Measurements from ENCODE around the gene UTP14C.

The UTP14C gene, protein sequence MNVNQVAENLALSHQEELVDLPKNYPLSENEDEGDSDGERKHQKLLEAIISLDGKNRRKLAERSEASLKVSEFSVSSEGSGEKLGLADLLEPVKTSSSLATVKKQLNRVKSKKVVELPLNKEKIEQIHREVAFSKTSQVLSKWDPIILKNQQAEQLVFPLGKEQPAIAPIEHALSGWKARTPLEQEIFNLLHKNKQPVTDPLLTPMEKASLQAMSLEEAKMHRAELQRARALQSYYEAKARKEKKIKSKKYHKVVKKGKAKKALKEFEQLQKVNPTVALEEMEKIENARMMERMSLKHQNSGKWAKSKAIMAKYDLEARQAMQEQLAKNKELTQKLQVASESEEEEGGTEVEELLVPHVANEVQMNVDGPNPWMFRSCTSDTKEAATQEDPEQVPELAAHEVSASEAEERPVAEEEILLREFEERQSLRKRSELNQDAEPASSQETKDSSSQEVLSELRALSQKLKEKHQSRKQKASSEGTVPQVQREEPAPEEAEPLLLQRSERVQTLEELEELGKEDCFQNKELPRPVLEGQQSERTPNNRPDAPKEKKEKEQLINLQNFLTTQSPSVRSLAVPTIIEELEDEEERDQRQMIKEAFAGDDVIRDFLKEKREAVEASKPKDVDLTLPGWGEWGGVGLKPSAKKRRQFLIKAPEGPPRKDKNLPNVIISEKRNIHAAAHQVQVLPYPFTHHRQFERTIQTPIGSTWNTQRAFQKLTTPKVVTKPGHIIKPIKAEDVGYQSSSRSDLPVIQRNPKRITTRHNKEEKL

DNA sequence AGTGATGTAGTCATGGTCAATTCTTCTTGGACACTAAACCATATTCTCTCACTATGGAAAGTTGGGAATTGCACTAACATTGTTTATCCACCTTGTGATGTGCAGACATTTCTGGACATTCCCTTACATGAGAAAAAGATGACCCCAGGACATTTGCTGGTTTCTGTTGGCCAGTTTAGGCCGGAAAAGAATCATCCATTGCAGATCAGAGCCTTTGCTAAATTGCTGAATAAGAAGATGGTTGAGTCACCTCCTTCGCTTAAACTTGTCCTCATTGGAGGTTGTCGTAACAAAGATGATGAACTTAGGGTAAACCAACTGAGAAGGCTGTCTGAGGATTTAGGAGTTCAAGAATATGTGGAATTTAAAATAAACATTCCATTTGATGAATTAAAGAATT, at the start of gene UTP14C:
UTP14C (plus strand) TSS at position 211 of the 400 bp plus-strand sequence. CDS start 4,114 bp downstream, outside the sequence.
- DNase-seq (ENCODE audit: insufficient read length, low spot score) = no peak
- FAIRE-seq = no peak
- TF ChIP-seq CTCF (IDR thresholded peaks at IDR 0.05; ENCODE audit: insufficient read depth, missing control alignments) = no peak

DNA sequence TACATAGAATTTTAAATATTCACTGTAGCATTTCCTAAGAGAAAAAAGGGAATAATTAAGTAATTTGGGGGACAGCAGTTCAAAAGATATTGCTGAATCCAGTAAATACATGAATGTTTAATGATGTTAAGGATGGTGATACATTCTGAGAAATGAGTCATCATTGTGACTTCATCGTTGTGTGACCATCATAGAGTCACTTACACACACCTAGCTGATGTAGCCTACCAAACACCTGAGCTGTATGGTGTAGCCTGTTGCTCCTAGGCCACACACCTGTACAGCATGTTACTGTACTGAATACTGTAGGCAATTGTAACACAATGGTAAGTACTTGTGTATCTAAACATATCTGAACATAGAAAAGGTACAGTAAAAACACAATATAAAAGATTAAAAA, 48.1 kb upstream of the UTP14C start:
- DNase-seq (ENCODE audit: insufficient read length, low spot score) (no peak), FAIRE-seq (no peak)
- no peak for TF ChIP-seq CTCF (IDR thresholded peaks at IDR 0.05; ENCODE audit: insufficient read depth, missing control alignments)

- DNase-seq (ENCODE audit: insufficient read length, low spot score) = no peak
- no peak for FAIRE-seq
Measured at GRCh38 chr13:51976890-51977289, 47.6 kb upstream of the UTP14C start.

GRCh38 chr13:51977625-51978024, 46.9 kb upstream of the UTP14C start:
- DNase-seq (ENCODE audit: insufficient read length, low spot score) = no peak
- peak; percentile 16 for FAIRE-seq

More at GRCh38 chr13:51976890-51977289, 47.6 kb upstream of the UTP14C start:
- no peak for TF ChIP-seq CTCF (IDR thresholded peaks at IDR 0.05; ENCODE audit: insufficient read depth, missing control alignments)

DNA sequence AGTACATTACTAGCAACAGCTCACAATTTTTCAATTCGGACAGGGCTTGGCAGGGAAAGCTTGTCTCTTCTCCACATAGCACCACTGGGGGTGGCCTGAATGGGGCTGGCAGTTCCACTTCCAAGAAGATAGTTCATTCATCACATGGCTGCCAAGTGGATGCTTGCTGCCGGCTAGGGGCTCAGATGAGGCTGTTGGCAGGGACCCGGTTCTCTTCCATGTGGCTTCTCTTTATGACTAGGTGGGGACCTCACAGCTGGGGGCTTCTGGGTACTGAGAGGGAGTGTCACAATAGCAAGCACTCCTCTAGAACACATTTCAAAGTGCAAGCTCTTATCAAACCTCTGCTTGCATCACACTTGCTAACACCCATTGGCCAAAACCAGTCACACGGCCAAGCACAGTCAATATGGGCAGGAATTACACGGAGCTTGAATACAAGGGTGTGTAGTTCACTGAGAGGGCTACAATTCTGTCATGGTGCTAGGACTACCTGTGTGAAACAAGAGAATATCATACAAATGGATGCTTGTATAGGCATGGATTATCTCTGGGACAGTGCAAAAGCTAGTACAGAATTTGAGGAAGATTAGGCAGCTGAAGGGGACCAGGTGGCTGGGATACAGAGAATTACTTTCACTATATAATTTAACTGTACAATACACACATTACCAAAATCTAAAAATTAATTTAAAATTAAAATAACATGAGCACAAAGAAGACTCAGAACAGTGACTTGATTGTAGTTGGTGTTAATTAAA, 45.5 kb upstream of the UTP14C start:
- FAIRE-seq (no peak), DNase-seq (ENCODE audit: insufficient read length, low spot score) (no peak)
- no peak for TF ChIP-seq CTCF (IDR thresholded peaks at IDR 0.05; ENCODE audit: insufficient read depth, missing control alignments)

More at GRCh38 chr13:51977625-51978024, 46.9 kb upstream of the UTP14C start:
- no peak for TF ChIP-seq CTCF (IDR thresholded peaks at IDR 0.05; ENCODE audit: insufficient read depth, missing control alignments)

DNA sequence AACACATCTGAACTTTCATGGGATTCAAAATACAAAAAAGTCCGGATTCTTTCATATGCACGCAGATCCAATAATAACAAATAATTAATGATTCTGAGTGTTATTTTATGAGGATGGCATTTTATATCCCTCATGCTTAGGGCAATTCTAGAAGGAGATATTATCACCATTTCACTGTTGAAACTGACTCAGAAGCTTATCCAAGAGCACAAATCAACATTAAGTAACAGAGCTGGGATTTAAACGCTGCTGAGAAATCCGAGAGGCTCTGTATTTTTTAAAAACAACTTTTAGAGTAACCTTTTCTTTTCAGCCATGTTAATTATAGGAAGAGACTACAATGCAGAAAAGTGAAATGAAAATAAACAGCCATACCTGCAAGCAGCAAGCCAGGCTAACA, 43.6 kb upstream of the UTP14C start:
- TF ChIP-seq CTCF (IDR thresholded peaks at IDR 0.05; ENCODE audit: insufficient read depth, missing control alignments) = no peak
- DNase-seq (ENCODE audit: insufficient read length, low spot score) (no peak), FAIRE-seq (no peak)

All from D721Med (cell line).